K562 (cell line): ENCODE measurements around the gene AIDA. TPM values are rescaled to one million over a fixed set of nuclear protein-coding genes. Genes with fewer than 3 reads are reported as not detected.

Source experiments
- ATF7 ChIP-seq: fragments of 450-650 bp; IDR thresholded peaks from 2 replicates; pipeline ENCODE4 v1.7.1; 2014; ENCODE audit warnings: mild to moderate bottlenecking, moderate library complexity
- BHLHE40 ChIP-seq: IDR thresholded peaks from 2 replicates; pipeline ENCODE4 v1.6.1; 2011; ENCODE audit warnings: low read length, improper control_type of control experiment
- DEAF1 ChIP-seq: fragments of 450-650 bp; formaldehyde crosslinking; IDR thresholded peaks from 2 replicates; pipeline ENCODE4 v1.4.0; 2020; ENCODE audit warnings: mild to moderate bottlenecking, moderate library complexity
- FUS ChIP-seq: fragments of 200-400 bp; formaldehyde crosslinking; optimal IDR thresholded peaks from 2 replicates; pipeline ENCODE3; 2017; ENCODE audit warnings: low read depth, low read length
- HDAC8 ChIP-seq: fragments of 450-650 bp; IDR thresholded peaks from 2 replicates; pipeline ENCODE4 v1.6.1; 2016; ENCODE audit warnings: mild to moderate bottlenecking, missing genetic modification characterization, moderate library complexity, missing compliant biosample characterization
- HMBOX1 ChIP-seq: sonication (generic); IDR thresholded peaks from 2 replicates; pipeline ENCODE4 v1.6.1; 2016
- MEIS2 ChIP-seq: fragments of 450-650 bp; IDR thresholded peaks from 2 replicates; pipeline ENCODE4 v1.6.1; 2014; ENCODE audit warnings: mild to moderate bottlenecking; ENCODE audit not compliant: partially characterized antibody
- MTA3 ChIP-seq: fragments of 450-650 bp; formaldehyde crosslinking; IDR thresholded peaks from 2 replicates; pipeline ENCODE4 v1.6.1; 2017; ENCODE audit warnings: mild to moderate bottlenecking, borderline replicate concordance
- NR3C1 ChIP-seq: sonication (generic); formaldehyde crosslinking; IDR thresholded peaks from 2 replicates; pipeline ENCODE4 v1.8.1; 2022; ENCODE audit warnings: missing genetic modification reagents
- PTRF ChIP-seq: fragments of 450-650 bp; IDR thresholded peaks from 2 replicates; pipeline ENCODE4 v1.6.1; 2016; ENCODE audit warnings: mild to moderate bottlenecking, missing genetic modification characterization, missing compliant biosample characterization
- RB1 ChIP-seq: fragments of 450-650 bp; IDR thresholded peaks from 2 replicates; pipeline ENCODE4 v1.6.1; 2017; ENCODE audit warnings: low read depth, mild to moderate bottlenecking
- SAFB ChIP-seq: fragments of 200-400 bp; formaldehyde crosslinking; IDR thresholded peaks from 2 replicates; pipeline ENCODE4 v1.6.1; 2017; ENCODE audit warnings: low read depth, low read length, borderline replicate concordance
- SMARCC2 ChIP-seq: fragments of 450-650 bp; IDR thresholded peaks from 2 replicates; pipeline ENCODE4 v1.6.1; 2017; ENCODE audit warnings: antibody characterized with exemption, moderate library complexity, mild to moderate bottlenecking, low read depth
- SRF ChIP-seq, 2 experiments: fragments of 250-450, 450-650 bp in 1 of 2; sonication (Bioruptor Pico) in 1 of 2; sonication (generic) in 1 of 2; formaldehyde crosslinking; IDR thresholded peaks; 2 replicates each; pipeline versions ENCODE4 v1.5.0 to v1.5.1; 2020 to 2022; ENCODE audit warnings: mild to moderate bottlenecking in 1 of 2, missing genetic modification reagents in 1 of 2
- SRSF7 ChIP-seq: fragments of 200-400 bp; formaldehyde crosslinking; optimal IDR thresholded peaks from 2 replicates; pipeline ENCODE3; 2017; ENCODE audit warnings: mild to moderate bottlenecking, low read depth, low read length
- TCF3 ChIP-seq: sonication (generic); formaldehyde crosslinking; IDR thresholded peaks from 2 replicates; pipeline ENCODE4 v1.4.0; 2020; ENCODE audit warnings: mild to moderate bottlenecking, missing genetic modification reagents
- TCF7L2 ChIP-seq: fragments of 150-350 bp; IDR thresholded peaks from 2 replicates; pipeline ENCODE4 v1.6.1; 2016; ENCODE audit warnings: low read depth, mild to moderate bottlenecking, low read length, moderate library complexity
- UBTF ChIP-seq, 2 experiments: IDR thresholded peaks; 2 replicates each; pipeline ENCODE4 v1.6.1; 2012; ENCODE audit warnings: improper control_type of control experiment in 2 of 2, low read depth in 2 of 2, low read length in 2 of 2, borderline replicate concordance in 1 of 2
- ZC3H11A ChIP-seq: IDR thresholded peaks from 2 replicates; pipeline ENCODE4 v1.6.1; 2012; ENCODE audit warnings: low read depth, low read length, improper control_type of control experiment
- ZNF175 ChIP-seq: fragments of 200-800 bp; sonication (Bioruptor generic); IDR thresholded peaks from 2 replicates; pipeline ENCODE4 v1.6.1; 2016; ENCODE audit warnings: low read depth, mild to moderate bottlenecking, missing genetic modification characterization, missing compliant biosample characterization
- ZNF384 ChIP-seq: IDR thresholded peaks from 2 replicates; pipeline ENCODE4 v1.6.1; 2012; ENCODE audit warnings: low read depth, low read length, improper control_type of control experiment
- ZNF766 ChIP-seq: fragments of 200-800 bp; sonication (Bioruptor generic); conservative IDR thresholded peaks from 2 replicates; pipeline ENCODE4 v1.6.1; 2016; ENCODE audit warnings: missing genetic modification characterization, missing compliant biosample characterization
- ZZZ3 ChIP-seq: fragments of 450-650 bp; IDR thresholded peaks from 2 replicates; pipeline ENCODE4 v1.6.1; 2016; ENCODE audit warnings: antibody characterized with exemption, mild to moderate bottlenecking, moderate library complexity
- polyA plus RNA-seq, 8 experiments: library from polyadenylated mRNA; depleted of rRNA in 4 of 8; stranded (reverse) in 5 of 8; unstranded in 3 of 8; fragments of >200 nt; fragmentation: Nextera tagmentation in 2 of 8; fragmentation: Illumina TruSeq in 1 of 8; extraction: Ambion mirVana in 2 of 8; extraction: Trizol in 1 of 8; gene quantifications; 2 replicates each; pipeline versions ENCODE4 v1.2.1 to v1.2.3, GENCODE V29; 2011 to 2014; ENCODE audit warnings: inconsistent platforms in 1 of 8, missing spikeins in 1 of 8
- total RNA-seq, 7 experiments: library from RNA; depleted of rRNA in 6 of 7; stranded (reverse); fragments of >200 nt in 6 of 7; fragmentation: Illumina TruSeq in 2 of 7; extraction: Trizol in 2 of 7; gene quantifications; 2 replicates each; pipeline versions ENCODE4 v1.2.1 to v1.2.3, GENCODE V29; 2011 to 2021; ENCODE audit warnings: low replicate concordance in 1 of 7

AIDA gene
- total and polyA plus RNA-seq, 9 of the 15 experiments (the other 6 are each of a cell fraction or from before 2014, with no cell fraction given) = 18.2 to 77.9 (median 24.9) TPM

- TF ChIP-seq HMBOX1 = peak; percentile 7; the same call in 1 of the 2 replicates
- peak; percentile 92 for TF ChIP-seq ZNF175
- no peak for TF ChIP-seq SMARCC2
- TF ChIP-seq ZC3H11A = no peak
- peak; percentile 98 for TF ChIP-seq BHLHE40
- peak; percentile 96 for TF ChIP-seq ZNF766
- TF ChIP-seq ZZZ3 = 0 out of 2 replicates have a peak, but pooled peaks have one; percentile 33
- no peak for TF ChIP-seq UBTF (IDR thresholded peaks at IDR 0.05; ENCODE audit: borderline replicate concordance in 1 of 2, low read depth in 2 of 2, low read length in 2 of 2)
- TF ChIP-seq SRF (CRISPR knock-in tag; IDR thresholded peaks at IDR 0.05) = no peak
- TF ChIP-seq ZNF384 = no peak
- TF ChIP-seq TCF7L2 = no peak
- TF ChIP-seq MTA3 = no peak
- peak; percentile 56 for TF ChIP-seq HDAC8
- TF ChIP-seq SAFB = no peak
- TF ChIP-seq ATF7 = peak; percentile 56; the same call in 1 of the 2 replicates
- TF ChIP-seq MEIS2 = no peak
- TF ChIP-seq DEAF1 (CRISPR knock-in tag) = 0 out of 2 replicates have a peak, but pooled peaks have one; percentile 7
- no peak for TF ChIP-seq NR3C1 (CRISPR knock-in tag)
- TF ChIP-seq SRSF7 = no peak
- peak; percentile 90 for TF ChIP-seq RB1
- TF ChIP-seq PTRF = no peak
- TF ChIP-seq FUS = no peak
- no peak for TF ChIP-seq TCF3 (CRISPR knock-in tag)
Measured at GRCh38 chr1:222712253-222713090, at the start of gene AIDA, which contains the start of gene BROX (continued).
